ENCODE results near the gene ANKRD22.

The ANKRD22 gene

DNA sequence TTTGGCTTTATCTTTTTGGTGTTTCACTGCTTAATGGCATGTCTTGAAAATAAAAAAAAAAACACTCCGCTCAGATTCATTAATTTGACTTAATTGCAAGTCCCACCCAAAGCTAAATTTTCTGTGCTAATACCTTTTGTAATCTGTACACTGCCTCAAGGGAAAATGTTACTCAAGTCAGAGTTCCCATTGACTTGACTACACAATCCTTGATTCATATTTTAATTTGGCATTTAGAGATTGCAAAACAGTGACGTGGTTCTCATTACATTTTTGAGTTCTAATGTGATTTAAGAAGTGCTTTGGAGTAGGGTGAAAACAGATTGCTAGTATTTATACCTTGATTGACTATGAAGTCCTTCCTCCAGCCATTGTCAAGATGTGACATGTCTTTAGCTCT, 70.4 kb downstream of the ANKRD22 start:
- no peak for DNase-seq
- in situ Hi-C loops (cut with HindIII; ENCODE audit: low pct_ligation_motif_present, low pct_unique_long_range_greater_than_20kb, low sequenced_read_pairs), result no loop called here

Measured in ACHN (cell line).